GM13977 (cell line): ENCODE data around the gene NFE2.

Experiments used
- DNase-seq: peaks from one replicate; pipeline ENCODE4 v3.0.0; 2012; ENCODE audit warnings: low spot score
- in situ Hi-C: fragments of 300-500 bp; cut with MboI; formaldehyde crosslinking; loops from one replicate; pipeline ENCODE4 v1.12.0; 2022; ENCODE audit warnings: low sequenced_read_pairs, low pct_unique_long_range_greater_than_20kb, mixed read lengths, inconsistent platforms; ENCODE audit not compliant: unreplicated experiment
- TF ChIP-seq, protein P1 (sequence below): IDR thresholded peaks from 2 replicates; pipeline ENCODE4 v1.5.1; 2012; ENCODE audit warnings: mild to moderate bottlenecking, control low read depth; ENCODE audit not compliant: insufficient read depth; ENCODE audit errors: extremely low read depth, missing control alignments

NFE2 gene

DNA sequence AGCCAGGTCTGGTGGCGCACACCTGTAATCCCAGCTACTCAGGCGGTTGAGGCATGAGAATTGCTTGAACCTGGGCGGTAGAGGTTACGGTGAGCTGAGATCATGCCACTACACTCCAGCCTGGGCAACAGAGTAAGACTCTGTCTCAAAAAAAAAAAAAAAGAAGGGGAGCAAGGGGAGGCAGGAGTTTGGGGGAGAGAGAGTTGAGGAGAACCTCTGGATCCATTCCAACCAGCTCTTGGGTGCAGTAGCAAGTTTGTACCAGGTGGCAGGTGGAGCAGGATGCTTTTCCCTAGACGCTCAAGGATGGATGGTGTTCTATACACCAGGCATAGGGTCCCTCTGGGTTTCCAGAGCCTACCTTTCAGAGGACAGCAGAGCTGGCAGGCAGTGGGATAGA, 1.9 kb downstream of the NFE2 start:
- no peak for DNase-seq
- TF ChIP-seq, protein P1, sequence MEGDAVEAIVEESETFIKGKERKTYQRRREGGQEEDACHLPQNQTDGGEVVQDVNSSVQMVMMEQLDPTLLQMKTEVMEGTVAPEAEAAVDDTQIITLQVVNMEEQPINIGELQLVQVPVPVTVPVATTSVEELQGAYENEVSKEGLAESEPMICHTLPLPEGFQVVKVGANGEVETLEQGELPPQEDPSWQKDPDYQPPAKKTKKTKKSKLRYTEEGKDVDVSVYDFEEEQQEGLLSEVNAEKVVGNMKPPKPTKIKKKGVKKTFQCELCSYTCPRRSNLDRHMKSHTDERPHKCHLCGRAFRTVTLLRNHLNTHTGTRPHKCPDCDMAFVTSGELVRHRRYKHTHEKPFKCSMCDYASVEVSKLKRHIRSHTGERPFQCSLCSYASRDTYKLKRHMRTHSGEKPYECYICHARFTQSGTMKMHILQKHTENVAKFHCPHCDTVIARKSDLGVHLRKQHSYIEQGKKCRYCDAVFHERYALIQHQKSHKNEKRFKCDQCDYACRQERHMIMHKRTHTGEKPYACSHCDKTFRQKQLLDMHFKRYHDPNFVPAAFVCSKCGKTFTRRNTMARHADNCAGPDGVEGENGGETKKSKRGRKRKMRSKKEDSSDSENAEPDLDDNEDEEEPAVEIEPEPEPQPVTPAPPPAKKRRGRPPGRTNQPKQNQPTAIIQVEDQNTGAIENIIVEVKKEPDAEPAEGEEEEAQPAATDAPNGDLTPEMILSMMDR, result no peak
- in situ Hi-C loops, result loop anchor here (10.0 kb wide), 1 partner anchor 66 kb away; the partner anchor contains the start of gene GPR84

DNA sequence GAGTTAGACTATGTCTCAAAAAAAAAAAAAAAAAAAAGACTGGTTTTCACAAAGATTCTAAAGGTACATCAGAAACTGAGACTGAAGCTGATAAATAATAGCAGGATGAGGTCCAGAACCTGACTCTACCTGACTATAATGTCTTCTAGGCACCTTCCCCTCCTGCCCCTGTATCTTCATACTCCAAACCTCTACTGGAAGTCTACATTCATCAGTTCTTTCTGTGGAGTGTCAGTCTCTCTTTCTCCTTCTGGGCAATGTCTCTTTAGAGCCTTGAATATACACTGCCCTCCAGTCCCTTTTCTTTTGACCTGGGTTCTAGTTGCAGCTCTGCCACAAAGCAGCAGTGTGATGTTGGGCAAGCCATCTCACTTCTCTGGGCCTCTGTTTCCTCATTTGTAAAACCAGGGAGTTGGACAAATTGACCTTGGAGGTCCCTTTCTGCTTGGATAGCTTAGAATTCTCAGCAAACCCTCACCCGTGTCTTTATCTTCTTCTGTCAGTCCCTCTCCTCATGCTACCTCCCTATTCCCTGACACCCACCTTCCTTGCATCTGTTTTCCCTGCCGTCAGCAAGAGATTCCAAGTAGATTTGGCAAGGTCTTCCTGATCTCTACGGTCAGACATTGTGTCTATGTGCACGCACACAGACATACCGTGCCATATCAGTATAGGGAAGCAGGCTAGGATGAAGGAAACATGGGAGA, 4.3 kb downstream of the NFE2 start:
- no peak for DNase-seq
- in situ Hi-C loops, result loop anchor here (10.0 kb wide), 1 partner anchor 68 kb away; the partner anchor contains the start of gene GPR84
- TF ChIP-seq, protein P1, result no peak

DNA sequence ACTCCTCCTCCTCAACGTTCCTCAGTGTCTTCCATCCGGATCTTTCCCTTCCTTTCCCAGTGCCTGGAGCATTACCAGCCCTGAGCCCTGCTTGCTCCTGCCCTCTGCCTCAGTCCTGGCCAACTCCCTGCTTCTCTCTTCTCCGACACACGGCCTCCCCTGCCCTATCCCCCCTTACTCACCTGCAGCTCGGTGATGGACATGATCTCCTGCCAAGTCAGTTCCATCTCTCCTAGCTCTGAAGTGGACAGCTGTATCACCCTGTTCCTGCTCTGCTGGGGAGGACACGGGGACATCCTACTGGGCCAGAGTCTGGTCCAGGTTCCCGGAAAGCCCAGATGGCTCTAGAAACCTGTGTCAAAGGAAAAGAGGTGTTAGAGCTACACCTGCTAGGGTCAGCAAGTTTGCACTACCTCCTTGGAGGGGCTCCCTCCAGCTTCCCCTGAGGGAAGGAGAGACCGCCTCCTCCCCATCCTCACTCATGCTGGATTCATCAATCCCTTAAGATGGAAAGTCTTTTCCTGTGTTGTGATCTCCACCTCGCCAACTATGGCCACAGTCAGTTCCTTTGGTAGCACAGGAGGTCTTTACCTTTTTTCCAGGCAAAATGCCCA, 5.8 kb downstream of the NFE2 start:
- in situ Hi-C loops, result loop anchor here (10.0 kb wide), 1 partner anchor 70 kb away; the partner anchor contains the start of gene GPR84
- TF ChIP-seq, protein P1, result no peak
- DNase-seq, result no peak

GRCh38 chr12:54294152-54294952, 6.5 kb downstream of the NFE2 start:
- in situ Hi-C loops, result loop anchor here (10.0 kb wide), 1 partner anchor 70 kb away; the partner anchor contains the start of gene GPR84
- TF ChIP-seq, protein P1, result peak; percentile 86
- peak; percentile 71 for DNase-seq

DNA sequence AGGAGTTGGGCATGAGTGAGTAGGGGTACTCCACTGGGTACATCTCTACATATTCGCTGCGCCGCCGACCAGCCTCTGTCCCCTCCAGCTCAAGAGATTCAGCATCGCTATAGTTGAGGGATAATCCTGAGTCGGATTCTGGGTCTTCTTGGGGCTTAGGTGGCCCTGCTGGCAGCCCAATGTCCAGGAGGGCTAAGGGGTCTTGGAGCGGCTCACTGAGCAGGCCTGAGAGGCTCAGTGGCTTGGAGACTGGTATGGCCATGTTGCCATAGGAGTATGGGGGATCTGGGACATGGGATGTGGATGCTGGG, 7.9 kb downstream of the NFE2 start:
- DNase-seq, result no peak
- TF ChIP-seq, protein P1, result no peak
- in situ Hi-C loops, result loop anchor here (10.0 kb wide), 1 partner anchor 72 kb away; the partner anchor contains the start of gene GPR84
